OCI-LY7 (cell line): ENCODE measurements around the gene RUSC1. TPM values are rescaled to one million over a fixed set of nuclear protein-coding genes. Genes with fewer than 3 reads are reported as not detected.

Experiments
- BruUV-seq: library from RNA; stranded (reverse); fragments of 400-500 nt; replicated peaks from 2 replicates; lab custom pipeline; 2021; lab: Mats Ljungman, UMichigan
- CTCF ChIA-PET: fragments of 300-600 bp; sonication (Branson Sonifier 250); formaldehyde crosslinking; loops from one replicate; lab custom pipeline; 2022; ENCODE audit warnings: antibody characterized with exemption; ENCODE audit not compliant: unreplicated experiment; lab: Charles Lee
- POLR2A ChIA-PET: fragments of 300-600 bp; sonication (Branson Sonifier 250); formaldehyde crosslinking; loops from one replicate; lab custom pipeline; 2022; ENCODE audit warnings: antibody characterized with exemption; lab: Charles Lee
- DNase-seq: peaks from one replicate; pipeline ENCODE4 v3.0.0-alpha.2; 2015; ENCODE audit warnings: low spot score
- H2AFZ ChIP-seq: fragments of 200-600 bp; sonication (generic), shearing (Covaris generic); 2 replicates; pipeline ENCODE4 v1.6.1; 2014; ENCODE audit warnings: mild to moderate bottlenecking, antibody characterized with exemption, low read length, moderate library complexity
- H3K27ac ChIP-seq: fragments of 200-600 bp; sonication (generic); 2 replicates; pipeline ENCODE4 v1.5.1; 2014; ENCODE audit warnings: mixed run types, low read depth, mild to moderate bottlenecking, moderate library complexity, low read length, inconsistent platforms; ENCODE audit not compliant: poor library complexity, severe bottlenecking
- H3K36me3 ChIP-seq: fragments of 200-600 bp; sonication (generic); 2 replicates; pipeline ENCODE4 v1.6.1; 2014; ENCODE audit warnings: mild to moderate bottlenecking, antibody characterized with exemption, low read length, moderate library complexity, mixed read lengths; ENCODE audit not compliant: insufficient read depth
- H3K4me1 ChIP-seq: fragments of 200-600 bp; sonication (generic); 2 replicates; pipeline ENCODE4 v1.5.1; 2014; ENCODE audit warnings: mild to moderate bottlenecking, low read length; ENCODE audit not compliant: insufficient read depth, poor library complexity, severe bottlenecking
- H3K4me2 ChIP-seq: fragments of 200-600 bp; sonication (generic); 2 replicates; pipeline ENCODE4 v1.6.1; 2014; ENCODE audit warnings: mild to moderate bottlenecking, low read length
- H3K4me3 ChIP-seq: fragments of 200-600 bp; sonication (generic); 2 replicates; pipeline ENCODE4 v1.5.1; 2014; ENCODE audit warnings: mild to moderate bottlenecking, low read depth, low read length; ENCODE audit not compliant: poor library complexity, severe bottlenecking
- H3K79me2 ChIP-seq: fragments of 200-600 bp; sonication (generic); 2 replicates; pipeline ENCODE4 v1.6.1; 2016; ENCODE audit warnings: low read depth, mild to moderate bottlenecking, low read length, moderate library complexity, mixed read lengths; ENCODE audit not compliant: insufficient read depth
- H3K9me2 ChIP-seq: fragments of 200-600 bp; sonication (generic); 2 replicates; pipeline ENCODE4 v1.6.1; 2016; ENCODE audit warnings: mild to moderate bottlenecking, low read length, mixed read lengths; ENCODE audit not compliant: insufficient read depth
- H3K9me3 ChIP-seq: fragments of 200-600 bp; sonication (generic); 2 replicates; pipeline ENCODE4 v1.6.1; 2014; ENCODE audit warnings: mild to moderate bottlenecking, mixed run types, low read length, mixed read lengths
- H4K20me1 ChIP-seq: fragments of 200-600 bp; sonication (generic); 2 replicates; pipeline ENCODE4 v1.6.1; 2014; ENCODE audit warnings: mild to moderate bottlenecking, antibody characterized with exemption, low read length, moderate library complexity, mixed read lengths; ENCODE audit not compliant: insufficient read depth
- CTCF ChIP-seq: fragments of 200-600 bp; sonication (generic); conservative IDR thresholded peaks from 2 replicates; pipeline ENCODE4 v1.5.1; 2014; ENCODE audit warnings: mild to moderate bottlenecking, antibody characterized with exemption, low read length, moderate library complexity, mixed read lengths
- EZH2phosphoT487 ChIP-seq: fragments of 200-600 bp; sonication (generic); IDR thresholded peaks from 2 replicates; pipeline ENCODE4 v1.6.1; 2018; ENCODE audit warnings: low read depth, borderline replicate concordance, mild to moderate bottlenecking, mixed run types, antibody characterized with exemption, low read length, moderate library complexity, mixed read lengths
- intact Hi-C: fragments of 100-400 bp; cut with micrococcal nuclease; formaldehyde crosslinking; loops from one replicate; pipeline ENCODE4 v1.10.0; 2022; ENCODE audit not compliant: unreplicated experiment
- total RNA-seq, 2 experiments: library from RNA; depleted of rRNA in 1 of 2; stranded (reverse); fragments of >200 nt in 1 of 2; shearing (Covaris generic) in 1 of 2; gene quantifications; 2 replicates each; pipeline ENCODE4 v1.2.3, GENCODE V29; 2014 to 2022

The RUSC1 gene
- total RNA-seq, 2 experiments from 2014 or later, result 15.1 to 25.6 TPM

- BruUV-seq, result no TSS peak
- Histone ChIP-seq H3K4me2 (peak overlapping the region; percentile 69), H4K20me1 (no peaks in the 10 kb centered on the region), H3K27ac (peak overlapping the region; percentile 88), H3K4me1 (peaks cover 26% of the 10 kb centered on the region), H3K9me3 (no peaks in the 10 kb centered on the region), H3K4me3 (no peak overlapping the region), H2AFZ (0 out of 2 replicates have a peak overlapping the region, but pooled peaks have one; percentile 5), H3K79me2 (peaks cover 36% of the 10 kb centered on the region), H3K9me2 (no peaks in the 10 kb centered on the region), H3K36me3 (peaks cover 26% of the 10 kb centered on the region)
- DNase-seq, result peak; percentile 79
- intact Hi-C loops, result loop anchor here (1.0 to 5.0 kb wide), 3 partner anchors 30 to 100 kb away; partner anchors contain the start of genes HCN3, MTX1 and THBS3
- POLR2A ChIA-PET, result interaction anchor here (0.6 to 1.6 kb wide), 5 partner anchors 10 to 1736 kb away, joined by 3 to 10 read pairs (median 4); partner anchors contain the start of gene KRTCAP2
- TF ChIP-seq EZH2phosphoT487, result no peak
- peak; percentile 82 for TF ChIP-seq CTCF
- CTCF ChIA-PET, result interaction anchor here (0.6 to 1.5 kb wide), 3 partner anchors 32 to 56 kb away, joined by 3 to 4 read pairs (median 3); partner anchors contain the start of gene CLK2
Measured at GRCh38 chr1:155307247-155307740, 13.4 kb upstream of the RUSC1 start.

GRCh38 chr1:155308493-155309422, 11.9 kb upstream of the RUSC1 start, which contains the start of gene FDPS:
FDPS (plus strand) TSS chr1:155308866; CDS start chr1:155309790, 924 bp downstream.
- Histone ChIP-seq H3K9me3 (no peaks in the 10 kb centered on the region), H3K4me3 (peak within 1 kb of the TSS; percentile 93), H2AFZ (peak within 1 kb of the TSS; percentile 39; the same call in 1 of the 2 replicates), H3K4me2 (peak within 1 kb of the TSS; percentile 82), H3K79me2 (peaks cover 36% of the 10 kb centered on the region), H4K20me1 (no peaks in the 10 kb centered on the region), H3K9me2 (no peaks in the 10 kb centered on the region), H3K4me1 (peaks cover 26% of the 10 kb centered on the region), H3K27ac (peak within 1 kb of the TSS; percentile 88), H3K36me3 (peaks cover 40% of the 10 kb centered on the region)
- ChIA-PET POLR2A (interaction anchor here (0.6 to 1.6 kb wide), 7 partner anchors 11 to 843 kb away, joined by 3 to 10 read pairs (median 6); partner anchors contain the start of gene CLK2), CTCF (interaction anchor here (1.2 to 1.3 kb wide), 2 partner anchors 33 to 57 kb away, joined by 3 to 6 read pairs; no protein-coding TSS in a partner anchor)
- TSS peak; percentile 93 for BruUV-seq
- intact Hi-C loops, result loop anchor here (1.0 to 5.0 kb wide), 3 partner anchors 15 to 101 kb away; partner anchors contain the start of genes MTX1 and THBS3
- TF ChIP-seq EZH2phosphoT487, result no peak
- TF ChIP-seq CTCF, result no peak
- peak; percentile 99 for DNase-seq
